C4-2B (cell line): ENCODE data around the gene SUPT16H.

Source experiments
- ZFX ChIP-seq: fragments of 450-650 bp; IDR thresholded peaks from 2 replicates; pipeline ENCODE4 v1.6.1; 2017
- TF ChIP-seq, protein P1 (sequence below): fragments of 450-650 bp; conservative IDR thresholded peaks from 2 replicates; pipeline ENCODE4 v1.5.1; 2017; ENCODE audit warnings: mild to moderate bottlenecking

- TF ChIP-seq, protein P1, sequence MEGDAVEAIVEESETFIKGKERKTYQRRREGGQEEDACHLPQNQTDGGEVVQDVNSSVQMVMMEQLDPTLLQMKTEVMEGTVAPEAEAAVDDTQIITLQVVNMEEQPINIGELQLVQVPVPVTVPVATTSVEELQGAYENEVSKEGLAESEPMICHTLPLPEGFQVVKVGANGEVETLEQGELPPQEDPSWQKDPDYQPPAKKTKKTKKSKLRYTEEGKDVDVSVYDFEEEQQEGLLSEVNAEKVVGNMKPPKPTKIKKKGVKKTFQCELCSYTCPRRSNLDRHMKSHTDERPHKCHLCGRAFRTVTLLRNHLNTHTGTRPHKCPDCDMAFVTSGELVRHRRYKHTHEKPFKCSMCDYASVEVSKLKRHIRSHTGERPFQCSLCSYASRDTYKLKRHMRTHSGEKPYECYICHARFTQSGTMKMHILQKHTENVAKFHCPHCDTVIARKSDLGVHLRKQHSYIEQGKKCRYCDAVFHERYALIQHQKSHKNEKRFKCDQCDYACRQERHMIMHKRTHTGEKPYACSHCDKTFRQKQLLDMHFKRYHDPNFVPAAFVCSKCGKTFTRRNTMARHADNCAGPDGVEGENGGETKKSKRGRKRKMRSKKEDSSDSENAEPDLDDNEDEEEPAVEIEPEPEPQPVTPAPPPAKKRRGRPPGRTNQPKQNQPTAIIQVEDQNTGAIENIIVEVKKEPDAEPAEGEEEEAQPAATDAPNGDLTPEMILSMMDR = no peak
- no peak for TF ChIP-seq ZFX
These were observed 70.3 kb downstream of the SUPT16H start for GRCh38 chr14:21313512-21313911.
